Endothelial cell of hepatic sinusoid (primary cell): ENCODE measurements around the gene INPP4B.
"Not testable (repeated sequence)": the region's sequence is repeated elsewhere in the genome, so short reads cannot be mapped to it uniquely, and the experiment has no call there.

Experiments used
- in situ Hi-C: cut with HindIII; loops from 2 replicates; pipeline ENCODE4 v1.10.0; 2017; ENCODE audit warnings: low sequenced_read_pairs

INPP4B gene

DNA sequence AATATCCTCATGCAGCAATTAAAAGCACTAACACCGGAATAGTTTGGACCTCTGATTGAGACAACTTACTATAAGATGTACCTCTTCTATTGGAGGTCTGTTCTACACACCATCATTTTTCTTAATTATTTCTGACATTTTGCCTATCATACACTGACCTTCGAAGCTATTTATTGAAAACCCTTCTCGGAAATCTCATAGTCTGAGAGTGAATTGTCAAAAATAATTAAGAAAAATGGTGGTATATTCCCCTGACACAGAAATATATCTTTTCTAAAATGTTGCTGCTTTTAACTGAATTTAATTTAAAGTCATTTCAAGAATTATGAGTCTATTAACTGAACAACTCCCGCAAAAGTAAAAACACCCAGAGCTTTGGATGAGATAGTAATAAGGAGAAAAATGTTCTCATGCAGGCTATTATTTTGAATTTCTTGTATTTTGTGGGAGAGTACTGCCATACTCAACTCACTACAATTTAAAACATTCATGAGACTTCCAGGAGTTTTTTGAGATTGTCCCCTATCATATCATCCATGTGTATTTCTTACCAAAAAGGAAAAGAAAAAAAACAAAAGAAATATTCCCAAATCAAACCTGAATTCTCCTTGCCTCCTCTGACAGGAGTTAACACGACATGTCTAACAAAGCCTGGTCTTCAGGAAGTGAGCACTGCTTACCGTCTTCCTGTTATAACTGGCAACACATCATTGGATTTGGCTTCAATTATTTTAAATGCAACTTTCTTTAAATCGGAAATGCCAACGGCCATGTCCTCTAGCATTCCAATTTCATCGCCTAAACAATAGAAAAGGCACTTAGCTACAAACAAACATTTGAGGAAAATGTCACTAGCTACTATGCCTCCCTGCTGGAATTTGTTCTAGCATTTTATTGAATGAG, 724.4 kb downstream of the INPP4B start:
- in situ Hi-C loops, result no loop called here

DNA sequence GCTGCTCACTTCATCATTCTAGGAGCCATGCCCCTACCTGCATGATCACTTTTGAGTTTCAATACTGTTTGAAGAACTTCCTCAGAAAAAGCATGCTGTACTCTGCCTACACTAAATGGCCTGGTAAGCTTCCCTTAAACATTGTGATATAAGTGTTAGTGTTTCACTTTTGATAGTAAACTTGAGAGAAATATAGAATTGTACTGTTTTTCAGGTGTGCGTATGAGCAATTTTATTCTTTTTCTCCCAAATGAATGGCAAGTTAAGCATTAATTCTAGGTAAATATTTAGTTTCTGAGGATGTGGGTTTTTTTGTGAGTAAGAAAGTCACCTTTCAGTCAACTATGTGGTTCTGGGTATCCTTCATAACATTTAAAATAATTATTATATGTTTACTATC, 725.2 kb downstream of the INPP4B start:
- in situ Hi-C loops, result no loop called here

- in situ Hi-C loops, result no loop called here
Measured at GRCh38 chr4:142112451-142112850, 733.6 kb downstream of the INPP4B start.

DNA sequence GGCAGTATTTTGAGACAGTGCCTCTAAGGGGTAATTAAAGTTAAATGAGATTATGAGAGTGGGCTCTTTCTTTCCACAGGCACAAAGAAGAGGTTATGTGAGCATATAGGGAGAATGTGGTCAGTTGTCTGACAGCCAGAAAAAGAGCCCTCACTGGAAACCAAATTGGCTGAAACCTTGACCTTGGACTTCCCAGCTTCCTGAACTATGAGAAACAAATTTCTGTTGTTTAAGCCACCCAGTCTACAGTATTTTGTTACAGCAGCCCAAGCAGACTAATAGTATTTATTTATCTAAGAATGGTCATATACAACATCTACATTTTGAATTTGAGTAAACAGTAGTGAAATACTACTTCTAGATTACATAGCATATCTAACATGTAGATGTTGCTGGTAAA, 736.0 kb downstream of the INPP4B start:
- in situ Hi-C loops, result no loop called here

- in situ Hi-C loops, result no loop called here
Measured at GRCh38 chr4:142104041-142104440, 742.1 kb downstream of the INPP4B start.

GRCh38 chr4:142101401-142101800, 744.7 kb downstream of the INPP4B start:
- in situ Hi-C loops, result no loop called here

- in situ Hi-C loops, result no loop called here
Measured at GRCh38 chr4:142100941-142101340, 745.2 kb downstream of the INPP4B start.

GRCh38 chr4:142098900-142099545, 747.1 kb downstream of the INPP4B start:
- in situ Hi-C loops, result no loop called here

DNA sequence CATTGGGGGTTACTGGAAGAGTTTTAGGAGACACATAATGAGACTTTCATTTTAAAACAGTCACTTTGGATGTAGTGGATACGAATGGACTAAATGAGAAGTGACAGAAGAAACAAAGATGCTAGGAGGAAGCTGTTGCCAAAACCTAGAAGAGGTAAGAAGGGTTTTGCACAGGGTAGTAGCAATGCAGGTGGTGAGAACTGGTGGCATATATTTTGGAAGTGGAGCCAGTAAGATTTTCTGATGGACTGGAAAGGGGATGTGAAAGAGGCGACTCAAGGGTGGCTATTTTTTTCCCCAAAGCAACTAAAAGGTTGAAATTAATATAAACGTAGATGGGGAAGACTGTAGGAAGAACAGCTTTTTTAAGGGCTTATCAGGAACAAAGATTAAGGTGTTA, 747.7 kb downstream of the INPP4B start:
- in situ Hi-C loops, result no loop called here

GRCh38 chr4:142097015-142097414, 749.1 kb downstream of the INPP4B start:
- in situ Hi-C loops, result no loop called here

DNA sequence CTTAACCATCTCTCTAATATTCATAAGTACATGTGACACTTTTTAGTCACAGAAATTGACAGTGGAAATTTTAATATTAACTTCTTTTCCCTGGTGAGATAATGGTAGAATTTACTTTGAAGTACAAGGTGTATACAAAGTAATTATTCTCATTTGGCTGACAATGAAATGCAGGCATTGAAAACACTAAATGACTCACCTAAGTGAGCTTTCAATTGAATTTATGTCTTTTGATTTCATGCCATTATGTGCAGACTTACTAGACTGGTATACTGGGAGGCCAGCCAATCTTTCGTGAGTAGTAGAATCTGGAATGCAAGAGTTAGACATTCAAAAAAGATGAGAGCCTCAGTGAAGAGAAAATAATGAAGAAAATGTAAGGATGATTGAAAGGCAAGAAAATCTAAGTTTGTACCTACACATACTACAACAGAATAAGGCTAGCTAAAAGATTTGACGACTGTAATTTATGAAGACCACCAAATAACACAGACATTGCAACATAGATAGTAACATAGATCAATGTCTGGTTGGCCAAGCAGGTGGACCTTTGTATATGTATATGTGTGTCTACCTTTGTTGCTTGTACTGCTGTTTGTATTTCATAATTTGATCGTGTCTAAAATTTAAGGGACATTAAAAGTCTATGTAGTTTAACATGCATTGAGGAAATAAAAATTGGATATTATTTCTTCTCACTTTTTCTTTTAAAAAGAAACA, 750.1 kb downstream of the INPP4B start:
- in situ Hi-C loops, result no loop called here

GRCh38 chr4:142092941-142093340, 753.2 kb downstream of the INPP4B start:
- in situ Hi-C loops, result no loop called here

GRCh38 chr4:142091691-142092182, 754.4 kb downstream of the INPP4B start:
- in situ Hi-C loops, result no loop called here

GRCh38 chr4:142091085-142091513, 755.0 kb downstream of the INPP4B start:
- in situ Hi-C loops, result no loop called here

DNA sequence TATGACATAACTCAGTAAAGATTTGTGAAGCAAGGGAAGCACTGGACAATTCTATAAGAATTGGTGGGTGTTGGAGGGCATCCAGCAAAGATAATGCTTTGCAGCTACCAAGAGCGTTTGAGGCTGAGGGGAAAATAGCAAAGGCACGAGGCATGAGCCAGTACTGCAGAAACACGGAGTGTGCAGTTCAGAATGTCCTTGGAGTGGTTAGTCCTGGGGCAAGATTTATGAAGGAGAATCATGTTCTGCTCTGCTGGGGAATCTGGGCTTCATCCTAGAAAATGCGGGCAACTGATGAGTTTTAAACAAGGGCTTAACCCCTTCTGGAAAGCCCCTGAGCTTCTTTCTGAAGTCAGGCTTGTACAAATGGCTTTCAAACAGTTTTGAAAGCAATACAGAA, 757.2 kb downstream of the INPP4B start:
- in situ Hi-C loops, result no loop called here

DNA sequence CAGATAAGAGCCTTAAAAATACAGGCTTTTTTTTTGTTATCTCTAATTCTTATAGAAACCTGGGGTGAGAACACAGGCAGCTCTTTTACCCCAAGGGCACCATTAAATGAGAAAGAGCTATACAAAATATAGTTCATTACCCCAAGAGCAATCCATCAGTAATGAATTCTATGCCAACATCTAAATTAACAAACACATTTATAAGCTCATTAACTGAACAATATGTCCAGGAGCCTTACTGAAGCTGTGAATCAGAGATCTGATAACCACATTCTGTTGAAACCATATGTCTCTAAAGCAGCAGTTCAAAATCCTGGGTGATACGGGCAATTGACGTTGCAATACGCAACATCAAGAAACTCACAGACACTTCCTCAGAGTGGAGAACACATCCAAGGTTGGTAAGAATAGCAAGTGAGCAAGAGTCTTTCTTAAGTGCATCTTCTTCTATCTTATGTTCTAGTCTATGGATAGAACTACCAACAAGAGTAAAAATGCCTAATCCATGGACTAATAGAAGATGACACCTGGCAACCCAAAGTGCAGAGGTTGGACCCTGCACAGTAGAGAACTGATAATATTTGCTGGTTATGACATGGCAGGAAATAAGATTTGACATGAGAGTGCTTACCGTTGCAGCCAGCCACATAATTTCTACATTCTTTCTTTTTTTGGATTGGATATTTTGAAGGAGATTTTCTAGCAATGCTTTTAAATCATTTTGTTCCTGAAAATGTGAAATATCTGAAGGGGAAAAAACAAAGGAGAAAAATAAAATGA, 760.4 kb downstream of the INPP4B start:
- in situ Hi-C loops, result no loop called here

DNA sequence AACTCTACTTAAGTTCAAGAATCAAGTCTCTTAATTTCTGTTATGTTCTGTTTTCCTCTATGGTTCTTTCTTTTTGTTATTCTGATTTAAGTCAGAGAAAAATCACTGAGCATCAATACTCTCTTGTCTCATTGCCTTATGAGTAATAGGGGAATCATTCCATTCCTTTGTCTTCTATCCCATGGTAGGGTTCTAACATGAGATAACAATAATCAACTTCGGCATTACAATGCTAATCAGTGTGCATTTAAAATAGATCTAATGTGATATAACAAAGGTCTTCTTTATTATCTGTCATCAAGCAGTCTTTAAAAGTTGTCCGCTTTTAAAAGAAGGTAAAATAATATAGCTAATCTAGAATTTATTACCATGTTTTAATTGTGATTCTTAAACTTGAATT, 762.8 kb downstream of the INPP4B start:
- in situ Hi-C loops, result no loop called here

GRCh38 chr4:142081025-142081424, 765.1 kb downstream of the INPP4B start:
- in situ Hi-C loops, result no loop called here

- in situ Hi-C loops, result no loop called here
Measured at GRCh38 chr4:142079959-142080358, 766.1 kb downstream of the INPP4B start.

GRCh38 chr4:142077048-142077447, 769.1 kb downstream of the INPP4B start:
- in situ Hi-C loops, result no loop called here

DNA sequence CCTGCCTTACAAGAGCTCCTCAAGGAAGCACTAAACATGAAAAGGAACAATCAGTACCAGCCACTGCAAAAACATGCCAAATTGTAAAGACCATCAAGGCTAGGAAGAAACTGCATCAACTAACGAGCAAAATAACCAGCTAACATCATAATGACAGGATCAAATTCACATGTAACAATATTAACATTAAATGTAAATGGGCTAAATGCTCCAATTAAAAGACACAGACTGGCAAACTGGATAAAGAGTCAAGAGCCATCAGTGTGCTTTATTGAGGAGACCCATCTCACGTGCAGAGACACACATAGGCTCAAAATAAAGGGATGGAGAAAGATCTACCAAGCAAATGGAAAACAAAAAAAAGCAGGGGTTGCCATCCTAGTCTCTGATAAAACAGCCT, 777.8 kb downstream of the INPP4B start:
- in situ Hi-C loops, result not testable (repeated sequence)
